Measurements from ENCODE around the gene FRMD3.

DNA sequence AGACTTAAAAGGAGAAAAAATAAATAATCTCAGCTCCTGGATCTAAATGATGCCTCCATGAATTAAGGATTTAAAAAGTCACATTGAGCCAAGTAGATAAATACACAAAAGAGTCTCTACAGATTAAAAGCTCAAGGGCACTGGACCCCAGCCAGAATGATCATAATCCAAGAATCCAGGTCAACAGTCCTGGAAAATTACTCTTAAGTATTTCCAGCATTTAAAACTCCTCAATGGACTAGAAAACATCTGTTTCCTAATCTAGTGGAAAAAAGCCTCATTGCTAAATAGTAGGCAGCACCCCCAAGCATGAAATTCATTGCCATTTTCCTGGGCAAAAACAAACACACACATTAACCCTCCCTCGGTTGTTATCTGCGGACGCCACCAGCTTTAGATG, 96.8 kb downstream of the FRMD3 start:
- TF ChIP-seq CTCF (IDR thresholded peaks at IDR 0.05) (no peak), POLR2AphosphoS5 (IDR thresholded peaks at IDR 0.05) (no peak), POLR2A (IDR thresholded peaks at IDR 0.05; ENCODE audit: low read depth) (no peak)
